PFSK-1 (cell line): ENCODE measurements around the gene LCA5L.

Experiments used
- FOXP2 ChIP-seq: optimal IDR thresholded peaks from 2 replicates; pipeline ENCODE3; 2011; ENCODE audit warnings: borderline replicate concordance, control low read depth, inconsistent platforms; ENCODE audit not compliant: insufficient read depth; ENCODE audit errors: extremely low read length, extremely low read depth
- POLR2AphosphoS5 ChIP-seq: IDR thresholded peaks from 2 replicates; pipeline ENCODE4 v1.6.1; 2012; ENCODE audit warnings: low read depth, mild to moderate bottlenecking, control low read depth, low read length, moderate library complexity
- REST ChIP-seq, 2 experiments: IDR thresholded peaks; 2 replicates each; pipeline versions ENCODE4 v1.6.1 to v1.8.0; 2011 to 2012; ENCODE audit warnings: low read depth in 2 of 2, low read length in 2 of 2, control low read depth in 1 of 2, inconsistent platforms in 1 of 2, mild to moderate bottlenecking in 1 of 2, moderate library complexity in 1 of 2; ENCODE audit not compliant: insufficient read depth in 1 of 2
- SIN3A ChIP-seq: IDR thresholded peaks from 2 replicates; pipeline ENCODE4 v1.6.1; 2012; ENCODE audit warnings: mild to moderate bottlenecking, low read length, moderate library complexity, borderline replicate concordance; ENCODE audit not compliant: insufficient read depth
- TAF1 ChIP-seq: IDR thresholded peaks from 2 replicates; pipeline ENCODE4 v1.6.1; 2012; ENCODE audit warnings: low read length, control low read depth, borderline replicate concordance; ENCODE audit not compliant: insufficient read depth

The LCA5L gene

GRCh38 chr21:39463308-39463707, 17.7 kb upstream of the LCA5L start:
- TF ChIP-seq FOXP2 = no peak
- no peak for TF ChIP-seq POLR2AphosphoS5
- no peak for TF ChIP-seq REST (IDR thresholded peaks at IDR 0.05; ENCODE audit: insufficient read depth in 1 of 2, low read depth in 2 of 2, low read length in 2 of 2)
- TF ChIP-seq TAF1 = no peak
- TF ChIP-seq SIN3A = no peak

- TF ChIP-seq POLR2AphosphoS5 = no peak
- TF ChIP-seq REST (IDR thresholded peaks at IDR 0.05; ENCODE audit: insufficient read depth in 1 of 2, low read depth in 2 of 2, low read length in 2 of 2) = no peak
- TF ChIP-seq TAF1 = no peak
- no peak for TF ChIP-seq SIN3A
- no peak for TF ChIP-seq FOXP2
These were observed 15.8 kb upstream of the LCA5L start for GRCh38 chr21:39461419-39461818.

GRCh38 chr21:39456665-39457064, 11.1 kb upstream of the LCA5L start:
- TF ChIP-seq FOXP2 = no peak
- no peak for TF ChIP-seq SIN3A
- no peak for TF ChIP-seq REST (IDR thresholded peaks at IDR 0.05; ENCODE audit: insufficient read depth in 1 of 2, low read depth in 2 of 2, low read length in 2 of 2)
- no peak for TF ChIP-seq TAF1
- TF ChIP-seq POLR2AphosphoS5 = no peak

GRCh38 chr21:39454949-39455668, 9.5 kb upstream of the LCA5L start:
- TF ChIP-seq TAF1 (no peak), POLR2AphosphoS5 (no peak), FOXP2 (no peak), REST (IDR thresholded peaks at IDR 0.05; ENCODE audit: insufficient read depth in 1 of 2, low read depth in 2 of 2, low read length in 2 of 2) (no peak), SIN3A (no peak)
